GM21619 (cell line): Measurements from ENCODE around the gene DND1.
"Not testable (repeated sequence)": the region's sequence is repeated elsewhere in the genome, so short reads cannot be mapped to it uniquely, and the experiment has no call there.

Source experiments
- ATAC-seq: cut with Tn5 transposase; IDR thresholded peaks from one replicate; pipeline ENCODE4 v1.9.1; 2021; ENCODE audit not compliant: unreplicated experiment

Gene DND1

DNA sequence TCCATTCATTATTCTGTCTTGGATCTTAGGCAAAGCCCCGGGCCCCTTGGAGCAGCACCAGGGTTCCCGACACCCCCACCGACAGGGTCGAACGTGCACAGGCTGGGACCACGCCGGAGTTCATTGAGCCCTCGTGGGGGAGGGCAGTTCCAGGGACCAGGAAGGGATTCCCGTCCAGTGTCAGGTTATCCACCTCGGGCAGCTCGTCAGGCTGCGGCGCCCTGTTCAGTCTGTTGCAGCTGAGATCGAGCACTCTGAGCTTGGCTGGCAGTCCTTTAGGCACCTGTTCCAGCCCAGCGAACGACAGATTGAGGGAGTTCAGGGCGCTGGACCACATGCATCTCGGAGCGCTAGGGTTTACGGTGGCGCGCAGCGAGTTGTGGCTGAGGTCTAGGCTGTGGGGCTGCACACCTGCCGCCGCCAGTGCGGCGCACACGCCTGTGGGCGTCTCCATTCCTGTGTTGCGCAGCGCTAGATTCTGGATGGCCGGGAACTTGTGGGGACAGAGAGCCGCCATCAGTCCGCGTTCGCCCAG is 41.5 kb downstream of the DND1 start:
- ATAC-seq = peak; percentile 38

DNA sequence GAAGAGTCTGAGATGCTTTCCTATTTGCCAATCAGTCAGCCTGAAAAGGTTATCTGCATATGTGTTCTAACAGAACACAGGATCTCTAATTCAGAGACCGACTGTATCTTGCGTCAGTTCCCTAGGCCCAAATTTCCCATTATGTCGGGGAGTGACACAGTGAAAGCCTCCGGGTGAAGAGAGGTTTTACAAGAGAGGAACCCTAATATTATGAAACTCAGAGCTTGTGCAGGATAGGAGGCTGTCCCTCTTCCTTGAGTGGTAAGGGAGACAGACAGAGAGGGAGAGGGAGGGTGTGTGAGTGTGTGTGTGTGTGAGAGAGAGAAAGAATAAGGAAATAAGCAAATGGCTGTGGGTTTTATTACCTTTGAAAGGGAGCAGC is 42.3 kb downstream of the DND1 start:
- ATAC-seq = no peak

DNA sequence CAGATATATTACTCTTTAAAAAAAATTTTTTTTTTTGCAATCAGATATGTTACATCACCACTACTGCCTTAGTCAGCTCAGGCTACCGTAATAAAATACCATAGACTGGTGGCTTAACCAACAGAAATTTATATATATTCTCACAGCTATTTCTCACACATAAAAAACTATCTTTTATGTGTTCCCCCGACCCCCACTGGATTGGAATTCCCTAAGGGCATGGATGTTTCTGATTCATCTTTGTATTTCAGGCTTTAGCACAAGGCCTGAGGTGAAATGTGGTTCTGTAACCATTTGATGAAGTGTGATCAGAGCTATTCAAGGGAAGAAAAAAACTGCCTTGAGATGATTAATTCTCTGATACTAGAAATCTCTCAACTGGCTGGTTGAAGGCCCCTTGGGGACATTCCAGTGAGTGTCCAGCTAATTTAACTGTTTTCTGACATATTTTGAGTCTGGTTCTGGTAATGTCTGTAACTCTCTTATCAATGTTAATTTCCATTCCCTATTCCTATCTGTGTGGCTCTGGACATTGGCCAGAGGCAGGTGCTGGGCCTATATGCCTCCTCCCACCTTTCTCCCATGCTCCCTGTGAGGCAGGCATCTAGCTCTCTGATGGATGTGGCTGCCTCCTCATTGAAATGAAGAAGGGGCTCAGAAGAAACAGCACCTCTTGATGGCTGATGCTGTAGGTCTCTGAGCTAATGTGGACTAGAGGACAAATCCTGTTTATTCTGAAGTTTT is 42.9 kb downstream of the DND1 start:
- ATAC-seq = no peak

DNA sequence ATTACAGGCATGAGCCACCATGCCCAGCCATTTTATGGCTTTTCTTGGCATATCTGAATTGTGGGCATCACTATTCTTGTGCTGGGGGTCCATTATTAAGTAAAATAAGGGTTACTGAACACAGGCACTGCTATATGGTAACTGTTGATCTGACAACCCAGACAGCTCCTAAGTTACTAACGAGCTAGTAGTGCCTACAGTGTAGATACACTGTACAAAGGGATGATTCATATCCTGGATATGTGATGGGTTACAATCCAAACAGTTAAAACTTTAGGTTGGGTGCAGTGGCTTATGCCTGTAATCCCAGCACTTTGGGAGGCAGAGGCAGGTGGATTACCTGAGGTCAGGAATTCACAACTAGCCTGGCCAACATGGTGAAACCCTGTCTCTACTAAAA is 44.7 kb downstream of the DND1 start:
- no peak for ATAC-seq

DNA sequence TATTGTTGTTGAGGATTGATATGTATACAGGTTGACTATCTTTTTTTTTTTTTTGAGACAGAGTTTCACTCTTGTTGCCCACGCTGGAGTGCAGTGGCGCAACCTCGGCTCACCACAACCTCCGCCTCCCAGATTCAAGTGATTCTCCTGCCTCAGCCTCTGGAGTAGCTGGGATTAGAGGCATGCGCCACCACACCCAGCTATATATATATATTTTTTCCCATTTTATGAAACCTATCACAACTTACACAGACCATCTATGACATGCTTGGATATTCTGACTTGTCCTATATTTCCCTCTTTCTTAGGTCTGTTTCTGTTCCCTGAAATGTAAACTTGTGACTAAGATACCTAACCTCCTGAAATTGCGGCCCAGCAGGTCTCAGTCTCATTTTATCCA is 45.4 kb downstream of the DND1 start:
- no peak for ATAC-seq

DNA sequence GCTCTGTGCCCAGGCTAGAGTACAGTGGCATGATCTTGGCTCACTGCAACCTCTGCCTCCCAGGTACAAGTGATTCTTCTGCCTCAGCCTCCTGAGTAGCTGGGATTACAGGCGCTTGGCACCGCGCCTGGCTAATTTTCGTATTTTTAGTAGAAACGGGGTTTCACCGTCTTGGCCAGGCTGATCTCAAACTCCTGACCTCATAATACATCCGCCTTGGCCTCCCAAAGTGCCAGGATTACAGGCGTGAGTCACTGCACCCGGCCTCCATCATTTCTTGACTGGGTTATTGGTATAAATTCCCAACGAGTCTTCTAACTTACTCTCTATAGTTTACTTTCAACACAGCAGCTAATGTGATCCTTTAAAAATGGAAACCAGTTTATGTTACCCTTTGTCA is 48.5 kb downstream of the DND1 start:
- ATAC-seq = not testable (repeated sequence)

DNA sequence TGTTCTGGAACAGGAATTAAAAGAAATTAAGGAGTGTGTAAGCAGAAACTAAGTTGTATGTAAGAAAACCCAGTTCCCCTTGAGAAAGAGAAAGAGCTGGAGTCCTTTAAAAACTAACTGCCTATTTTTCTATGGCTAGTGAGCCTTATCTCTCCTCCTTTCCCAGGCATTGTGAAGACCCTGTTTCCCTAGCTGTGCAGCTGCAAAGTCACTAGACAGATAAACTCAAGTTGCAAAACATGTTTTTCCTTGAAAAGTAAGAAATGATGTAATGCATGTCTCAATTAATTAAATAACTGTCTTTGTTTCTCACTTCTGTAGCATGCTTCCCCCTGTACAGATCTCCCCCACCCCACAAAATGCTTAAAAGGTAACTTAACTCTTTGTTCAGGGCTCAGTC is 50.3 kb downstream of the DND1 start:
- ATAC-seq = not testable (repeated sequence)

DNA sequence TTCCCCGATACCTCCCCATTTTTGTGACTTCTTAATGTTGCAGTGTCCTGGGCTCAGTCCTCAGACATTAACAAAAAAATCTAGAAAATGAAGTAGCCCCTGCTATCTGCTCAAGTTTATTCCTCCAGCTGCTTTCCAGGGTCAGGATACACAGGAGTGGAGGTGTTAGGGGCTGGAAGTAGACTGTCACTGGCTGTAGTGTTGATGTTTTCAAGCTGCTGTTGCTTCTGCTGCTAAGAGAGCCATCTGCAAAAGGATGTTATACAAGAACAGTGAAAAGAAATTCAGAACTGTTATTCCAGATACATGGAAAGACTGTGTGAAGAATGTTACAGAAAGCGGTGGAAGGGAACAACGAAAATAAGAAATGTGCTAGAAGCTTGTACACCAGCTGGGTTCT is 51.1 kb downstream of the DND1 start:
- ATAC-seq = no peak
